Measurements from ENCODE around the gene NPAS1. TPM values are rescaled to one million over a fixed set of nuclear protein-coding genes. Genes with fewer than 3 reads are reported as not detected.

The NPAS1 gene
- total RNA-seq, 1 experiment from 2014 or later = 4.6 TPM

DNA sequence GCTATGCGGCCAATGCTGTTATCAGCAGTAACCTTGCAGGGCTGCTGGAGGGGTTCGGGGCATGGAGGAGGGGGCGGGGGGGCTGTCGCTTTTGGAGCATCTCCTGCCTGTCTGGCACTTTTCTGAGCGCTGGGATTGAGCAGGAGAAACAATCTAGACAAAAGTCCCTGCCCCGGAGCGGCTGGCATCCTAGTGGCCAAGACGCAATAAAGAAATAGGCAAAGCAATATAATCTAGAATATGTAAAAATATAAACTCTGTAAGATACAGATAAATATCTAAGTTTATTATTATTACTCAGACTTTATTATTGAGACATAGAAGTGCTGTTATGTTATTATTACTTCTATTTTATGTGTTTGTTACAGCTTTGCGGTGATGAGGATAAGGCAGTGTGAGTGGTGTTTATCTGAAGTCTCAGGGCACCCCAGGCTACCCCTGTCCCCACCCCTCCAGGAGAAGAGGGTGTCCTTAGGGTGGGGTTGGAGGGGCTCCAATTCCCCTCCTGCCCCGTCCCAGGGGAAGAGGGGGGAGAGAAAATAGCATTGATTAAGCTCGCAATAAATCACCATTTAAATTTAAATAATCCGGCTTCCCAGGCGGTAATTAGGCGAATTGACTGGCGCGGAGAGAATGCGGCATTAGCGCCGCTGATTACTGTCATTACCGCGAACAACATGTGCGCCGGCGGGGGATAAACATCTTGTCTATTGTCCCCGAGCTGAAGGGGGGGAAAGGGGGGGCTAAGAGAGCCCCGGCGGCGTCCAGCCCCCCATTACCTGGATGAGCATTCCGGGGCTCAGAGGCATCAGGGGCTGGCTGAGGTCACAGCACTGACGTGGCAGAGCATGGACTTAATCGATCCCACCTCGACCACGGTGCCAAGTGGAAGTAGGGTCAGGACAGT lies 3.2 kb downstream of the NPAS1 start:
- Histone ChIP-seq H3K4me3 (replicated peaks in 1 of 2; ENCODE audit: low read depth in 1 of 2, low read length in 2 of 2) (no peak overlapping the region), H3K27me3 (ENCODE audit: insufficient read depth, low read length) (no peaks in the 10 kb centered on the region), H3K27ac (ENCODE audit: low read depth, low read length) (no peak overlapping the region), H4K20me1 (ENCODE audit: insufficient read depth) (no peaks in the 10 kb centered on the region), H3K4me2 (ENCODE audit: low read length) (no peak overlapping the region), H3K36me3 (ENCODE audit: control insufficient read depth in 1 of 2, insufficient read depth in 2 of 2, low read length in 2 of 2) (no peaks in the 10 kb centered on the region), H3K9me2 (ENCODE audit: insufficient read depth) (no peaks in the 10 kb centered on the region), H3K9me3 (ENCODE audit: control insufficient read depth in 1 of 2, insufficient read depth in 1 of 2, low read depth in 1 of 2, low read length in 2 of 2) (no peaks in the 10 kb centered on the region), H3K79me2 (ENCODE audit: insufficient read depth, low read length) (no peaks in the 10 kb centered on the region), H3K4me1 (ENCODE audit: control insufficient read depth in 1 of 2, insufficient read depth in 2 of 2, low read length in 2 of 2) (peaks cover 3 to 15% of the 10 kb centered on the region in 2 experiments; a peak in 3 of 4 replicates), H2AFZ (ENCODE audit: low read depth, low read length, poor library complexity, severe bottlenecking) (no peak overlapping the region), H3K9ac (ENCODE audit: low read length) (no peak overlapping the region)
- no peak for ATAC-seq
- DNase-seq (ENCODE audit: low read depth, low spot score) = no peak
- POLR2A ChIA-PET = interaction anchor here (0.7 kb wide), 1 partner anchor 121 kb away, joined by 5 read pairs; no protein-coding TSS in a partner anchor
- TF ChIP-seq POLR2A (IDR thresholded peaks at IDR 0.05; ENCODE audit: borderline replicate concordance, extremely low read depth, insufficient read depth, insufficient read length) (no peak), ZFX (IDR thresholded peaks at IDR 0.05) (no peak)
- CTCF ChIA-PET = no interaction called here
- no TSS peak for BruUV-seq (replicated peaks)
- intact Hi-C loops (cut with micrococcal nuclease) = no loop called here
- RAD21 ChIA-PET (ENCODE audit: low non-redundant PET in 1 of 2, low total read pairs in 2 of 2, uncharacterized antibody in 2 of 2, unreplicated experiment in 2 of 2) = no interaction called here

- no TSS peak for BruUV-seq (replicated peaks)
- no peak for TF ChIP-seq CBX3 (IDR thresholded peaks at IDR 0.05; ENCODE audit: low read depth)
- TF ChIP-seq CEBPB (IDR thresholded peaks at IDR 0.05; ENCODE audit: low read depth) = no peak
- TF ChIP-seq SRF (IDR thresholded peaks at IDR 0.05; ENCODE audit: low read depth) = no peak
- TF ChIP-seq EZH2 (IDR thresholded peaks at IDR 0.05) = no peak
- Histone ChIP-seq H3K79me2 (ENCODE audit: insufficient read depth, low read length) (no peaks in the 10 kb centered on the region), H3K9ac (ENCODE audit: low read length) (no peak overlapping the region), H3K9me3 (ENCODE audit: control insufficient read depth in 1 of 2, insufficient read depth in 1 of 2, low read depth in 1 of 2, low read length in 2 of 2) (no peaks in the 10 kb centered on the region), H3K9me2 (ENCODE audit: insufficient read depth) (no peaks in the 10 kb centered on the region), H3K4me3 (replicated peaks in 1 of 2; ENCODE audit: low read depth in 1 of 2, low read length in 2 of 2) (no peak overlapping the region), H3K27ac (ENCODE audit: low read depth, low read length) (no peak overlapping the region), H3K4me2 (ENCODE audit: low read length) (no peak overlapping the region), H3K27me3 (ENCODE audit: insufficient read depth, low read length) (no peaks in the 10 kb centered on the region), H3K4me1 (ENCODE audit: control insufficient read depth in 1 of 2, insufficient read depth in 2 of 2, low read length in 2 of 2) (peaks cover 3 to 15% of the 10 kb centered on the region in 2 experiments; a peak in 3 of 4 replicates), H2AFZ (ENCODE audit: low read depth, low read length, poor library complexity, severe bottlenecking) (no peak overlapping the region), H3K36me3 (ENCODE audit: control insufficient read depth in 1 of 2, insufficient read depth in 2 of 2, low read length in 2 of 2) (no peaks in the 10 kb centered on the region), H4K20me1 (ENCODE audit: insufficient read depth) (no peaks in the 10 kb centered on the region)
- no peak for ATAC-seq
- CTCF ChIA-PET = no interaction called here
- POLR2A ChIA-PET = no interaction called here
- RAD21 ChIA-PET (ENCODE audit: low non-redundant PET in 1 of 2, low total read pairs in 2 of 2, uncharacterized antibody in 2 of 2, unreplicated experiment in 2 of 2) = no interaction called here
- no peak for DNase-seq (ENCODE audit: low read depth, low spot score)
- intact Hi-C loops (cut with micrococcal nuclease) = no loop called here
Observed at GRCh38 chr19:47023448-47023794, 3.8 kb downstream of the NPAS1 start.
